Neural cell (in vitro differentiated cells): ENCODE results near the gene KCNH6.

Experiments used
- EP300 ChIP-seq: fragments of 450-650 bp; conservative IDR thresholded peaks from 2 replicates; pipeline ENCODE4 v1.6.1; 2014; ENCODE audit warnings: antibody characterized with exemption, mild to moderate bottlenecking, moderate library complexity; ENCODE audit not compliant: poor library complexity, severe bottlenecking
- EZH2 ChIP-seq: fragments of 200-600, 300-800 bp; shearing (Covaris generic), sonication (generic); IDR thresholded peaks from 2 replicates; pipeline ENCODE4 v1.6.1; 2014; ENCODE audit warnings: antibody characterized with exemption, low read length, borderline replicate concordance, mild to moderate bottlenecking; ENCODE audit not compliant: insufficient read depth, poor library complexity, severe bottlenecking
- MXI1 ChIP-seq: fragments of 450-650 bp; conservative IDR thresholded peaks from 2 replicates; pipeline ENCODE4 v1.6.1; 2014; ENCODE audit warnings: antibody characterized with exemption, mild to moderate bottlenecking; ENCODE audit not compliant: poor library complexity, severe bottlenecking
- POLR2AphosphoS5 ChIP-seq: IDR thresholded peaks from 2 replicates; pipeline ENCODE4 v1.6.1; 2012
- TAF1 ChIP-seq: IDR thresholded peaks from 2 replicates; pipeline ENCODE4 v1.6.1; 2012; ENCODE audit warnings: low read depth
- TF ChIP-seq, protein P1 (sequence below): fragments of 450-650 bp; IDR thresholded peaks from 2 replicates; pipeline ENCODE4 v1.5.1; 2014; ENCODE audit warnings: antibody characterized with exemption, mild to moderate bottlenecking, moderate library complexity; ENCODE audit not compliant: poor library complexity, severe bottlenecking
- TF ChIP-seq, protein P2 (sequence below): IDR thresholded peaks from 2 replicates; pipeline ENCODE4 v1.6.1; 2012; ENCODE audit warnings: borderline replicate concordance

DNA sequence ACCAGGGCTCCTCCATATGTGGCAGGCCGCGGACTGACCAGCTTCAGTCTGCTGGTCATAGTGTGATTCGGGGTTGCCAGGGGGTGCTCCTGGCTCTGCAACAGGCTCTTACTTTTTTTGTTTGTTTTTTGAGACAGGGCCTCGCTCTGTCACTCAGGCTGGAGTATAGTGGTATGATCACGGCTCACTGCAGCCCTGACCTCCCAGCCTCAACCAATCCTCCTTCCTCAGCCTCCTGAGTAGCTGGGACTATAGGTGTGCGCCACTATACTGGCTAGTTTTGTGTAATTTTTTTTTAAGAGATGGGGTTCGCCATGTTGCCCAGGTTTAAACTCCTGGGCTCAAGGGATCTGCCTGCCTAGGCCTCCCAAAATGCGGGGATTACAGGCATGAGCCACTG, 11.8 kb upstream of the KCNH6 start:
- TF ChIP-seq, protein P1, sequence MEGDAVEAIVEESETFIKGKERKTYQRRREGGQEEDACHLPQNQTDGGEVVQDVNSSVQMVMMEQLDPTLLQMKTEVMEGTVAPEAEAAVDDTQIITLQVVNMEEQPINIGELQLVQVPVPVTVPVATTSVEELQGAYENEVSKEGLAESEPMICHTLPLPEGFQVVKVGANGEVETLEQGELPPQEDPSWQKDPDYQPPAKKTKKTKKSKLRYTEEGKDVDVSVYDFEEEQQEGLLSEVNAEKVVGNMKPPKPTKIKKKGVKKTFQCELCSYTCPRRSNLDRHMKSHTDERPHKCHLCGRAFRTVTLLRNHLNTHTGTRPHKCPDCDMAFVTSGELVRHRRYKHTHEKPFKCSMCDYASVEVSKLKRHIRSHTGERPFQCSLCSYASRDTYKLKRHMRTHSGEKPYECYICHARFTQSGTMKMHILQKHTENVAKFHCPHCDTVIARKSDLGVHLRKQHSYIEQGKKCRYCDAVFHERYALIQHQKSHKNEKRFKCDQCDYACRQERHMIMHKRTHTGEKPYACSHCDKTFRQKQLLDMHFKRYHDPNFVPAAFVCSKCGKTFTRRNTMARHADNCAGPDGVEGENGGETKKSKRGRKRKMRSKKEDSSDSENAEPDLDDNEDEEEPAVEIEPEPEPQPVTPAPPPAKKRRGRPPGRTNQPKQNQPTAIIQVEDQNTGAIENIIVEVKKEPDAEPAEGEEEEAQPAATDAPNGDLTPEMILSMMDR = no peak
- no peak for TF ChIP-seq MXI1
- no peak for TF ChIP-seq EP300
- no peak for TF ChIP-seq EZH2
- no peak for TF ChIP-seq POLR2AphosphoS5
- no peak for TF ChIP-seq TAF1
- TF ChIP-seq, protein P2, sequence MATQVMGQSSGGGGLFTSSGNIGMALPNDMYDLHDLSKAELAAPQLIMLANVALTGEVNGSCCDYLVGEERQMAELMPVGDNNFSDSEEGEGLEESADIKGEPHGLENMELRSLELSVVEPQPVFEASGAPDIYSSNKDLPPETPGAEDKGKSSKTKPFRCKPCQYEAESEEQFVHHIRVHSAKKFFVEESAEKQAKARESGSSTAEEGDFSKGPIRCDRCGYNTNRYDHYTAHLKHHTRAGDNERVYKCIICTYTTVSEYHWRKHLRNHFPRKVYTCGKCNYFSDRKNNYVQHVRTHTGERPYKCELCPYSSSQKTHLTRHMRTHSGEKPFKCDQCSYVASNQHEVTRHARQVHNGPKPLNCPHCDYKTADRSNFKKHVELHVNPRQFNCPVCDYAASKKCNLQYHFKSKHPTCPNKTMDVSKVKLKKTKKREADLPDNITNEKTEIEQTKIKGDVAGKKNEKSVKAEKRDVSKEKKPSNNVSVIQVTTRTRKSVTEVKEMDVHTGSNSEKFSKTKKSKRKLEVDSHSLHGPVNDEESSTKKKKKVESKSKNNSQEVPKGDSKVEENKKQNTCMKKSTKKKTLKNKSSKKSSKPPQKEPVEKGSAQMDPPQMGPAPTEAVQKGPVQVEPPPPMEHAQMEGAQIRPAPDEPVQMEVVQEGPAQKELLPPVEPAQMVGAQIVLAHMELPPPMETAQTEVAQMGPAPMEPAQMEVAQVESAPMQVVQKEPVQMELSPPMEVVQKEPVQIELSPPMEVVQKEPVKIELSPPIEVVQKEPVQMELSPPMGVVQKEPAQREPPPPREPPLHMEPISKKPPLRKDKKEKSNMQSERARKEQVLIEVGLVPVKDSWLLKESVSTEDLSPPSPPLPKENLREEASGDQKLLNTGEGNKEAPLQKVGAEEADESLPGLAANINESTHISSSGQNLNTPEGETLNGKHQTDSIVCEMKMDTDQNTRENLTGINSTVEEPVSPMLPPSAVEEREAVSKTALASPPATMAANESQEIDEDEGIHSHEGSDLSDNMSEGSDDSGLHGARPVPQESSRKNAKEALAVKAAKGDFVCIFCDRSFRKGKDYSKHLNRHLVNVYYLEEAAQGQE = no peak
